Retinal pigment epithelial cell (primary cell): Measurements from ENCODE around the gene PLCD3.

ENCODE experiments used
- DNase-seq: peaks from one replicate; pipeline ENCODE4 v3.0.0-alpha.2; 2010; ENCODE audit warnings: low read depth
- H3K4me3 ChIP-seq: 2 replicates; pipeline ENCODE4 v1.5.1; 2011; ENCODE audit warnings: mild to moderate bottlenecking, low read length, control low read depth, moderate library complexity
- TF ChIP-seq, protein P1 (sequence below): conservative IDR thresholded peaks from 2 replicates; pipeline ENCODE4 v1.5.1; 2011; ENCODE audit warnings: low read depth, low read length, control low read depth, inconsistent platforms

PLCD3 gene, protein sequence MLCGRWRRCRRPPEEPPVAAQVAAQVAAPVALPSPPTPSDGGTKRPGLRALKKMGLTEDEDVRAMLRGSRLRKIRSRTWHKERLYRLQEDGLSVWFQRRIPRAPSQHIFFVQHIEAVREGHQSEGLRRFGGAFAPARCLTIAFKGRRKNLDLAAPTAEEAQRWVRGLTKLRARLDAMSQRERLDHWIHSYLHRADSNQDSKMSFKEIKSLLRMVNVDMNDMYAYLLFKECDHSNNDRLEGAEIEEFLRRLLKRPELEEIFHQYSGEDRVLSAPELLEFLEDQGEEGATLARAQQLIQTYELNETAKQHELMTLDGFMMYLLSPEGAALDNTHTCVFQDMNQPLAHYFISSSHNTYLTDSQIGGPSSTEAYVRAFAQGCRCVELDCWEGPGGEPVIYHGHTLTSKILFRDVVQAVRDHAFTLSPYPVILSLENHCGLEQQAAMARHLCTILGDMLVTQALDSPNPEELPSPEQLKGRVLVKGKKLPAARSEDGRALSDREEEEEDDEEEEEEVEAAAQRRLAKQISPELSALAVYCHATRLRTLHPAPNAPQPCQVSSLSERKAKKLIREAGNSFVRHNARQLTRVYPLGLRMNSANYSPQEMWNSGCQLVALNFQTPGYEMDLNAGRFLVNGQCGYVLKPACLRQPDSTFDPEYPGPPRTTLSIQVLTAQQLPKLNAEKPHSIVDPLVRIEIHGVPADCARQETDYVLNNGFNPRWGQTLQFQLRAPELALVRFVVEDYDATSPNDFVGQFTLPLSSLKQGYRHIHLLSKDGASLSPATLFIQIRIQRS

DNA sequence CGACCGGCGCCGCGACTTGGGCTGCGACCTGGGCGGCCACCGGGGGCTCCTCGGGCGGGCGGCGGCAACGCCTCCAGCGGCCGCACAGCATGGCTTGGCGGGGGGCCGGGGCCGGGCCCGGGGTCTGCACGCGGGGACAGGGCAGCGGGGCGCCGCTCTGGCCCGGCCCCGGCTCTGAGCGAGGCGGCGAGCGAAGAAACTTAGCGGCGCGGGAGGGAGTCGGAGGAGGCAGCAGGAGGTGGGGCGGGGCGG, at the start of gene PLCD3:
Gene PLCD3 (minus strand): TSS at position 196 of the 252 bp plus-strand sequence. CDS start 105 bp downstream, at position 91.
- no peak for DNase-seq
- TF ChIP-seq, protein P1, sequence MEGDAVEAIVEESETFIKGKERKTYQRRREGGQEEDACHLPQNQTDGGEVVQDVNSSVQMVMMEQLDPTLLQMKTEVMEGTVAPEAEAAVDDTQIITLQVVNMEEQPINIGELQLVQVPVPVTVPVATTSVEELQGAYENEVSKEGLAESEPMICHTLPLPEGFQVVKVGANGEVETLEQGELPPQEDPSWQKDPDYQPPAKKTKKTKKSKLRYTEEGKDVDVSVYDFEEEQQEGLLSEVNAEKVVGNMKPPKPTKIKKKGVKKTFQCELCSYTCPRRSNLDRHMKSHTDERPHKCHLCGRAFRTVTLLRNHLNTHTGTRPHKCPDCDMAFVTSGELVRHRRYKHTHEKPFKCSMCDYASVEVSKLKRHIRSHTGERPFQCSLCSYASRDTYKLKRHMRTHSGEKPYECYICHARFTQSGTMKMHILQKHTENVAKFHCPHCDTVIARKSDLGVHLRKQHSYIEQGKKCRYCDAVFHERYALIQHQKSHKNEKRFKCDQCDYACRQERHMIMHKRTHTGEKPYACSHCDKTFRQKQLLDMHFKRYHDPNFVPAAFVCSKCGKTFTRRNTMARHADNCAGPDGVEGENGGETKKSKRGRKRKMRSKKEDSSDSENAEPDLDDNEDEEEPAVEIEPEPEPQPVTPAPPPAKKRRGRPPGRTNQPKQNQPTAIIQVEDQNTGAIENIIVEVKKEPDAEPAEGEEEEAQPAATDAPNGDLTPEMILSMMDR, result no peak
- H3K4me3 ChIP-seq, result peak within 1 kb of the TSS; percentile 84

DNA sequence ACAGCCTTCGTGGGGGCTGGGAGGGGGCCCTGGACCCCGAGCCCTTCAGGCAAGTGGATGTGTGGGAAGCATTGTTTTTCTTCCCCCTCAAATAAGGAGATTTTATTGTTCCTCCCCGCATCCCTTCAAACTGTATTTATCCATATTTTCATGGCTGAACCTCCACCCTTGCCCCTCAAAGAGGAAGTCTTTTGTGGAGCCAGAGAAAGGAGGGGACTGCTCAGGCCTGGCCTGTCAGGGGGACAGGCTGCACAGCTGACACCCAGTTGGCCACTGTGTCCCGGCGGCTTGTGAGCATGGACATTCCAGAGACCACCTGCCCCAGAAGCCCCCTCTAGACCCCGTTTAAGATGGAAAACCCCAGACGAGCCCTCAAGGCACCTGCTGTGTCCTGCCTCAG, 45.2 kb upstream of the PLCD3 start:
- no peak overlapping the region for H3K4me3 ChIP-seq
- no peak for DNase-seq
- TF ChIP-seq, protein P1, result no peak

DNA sequence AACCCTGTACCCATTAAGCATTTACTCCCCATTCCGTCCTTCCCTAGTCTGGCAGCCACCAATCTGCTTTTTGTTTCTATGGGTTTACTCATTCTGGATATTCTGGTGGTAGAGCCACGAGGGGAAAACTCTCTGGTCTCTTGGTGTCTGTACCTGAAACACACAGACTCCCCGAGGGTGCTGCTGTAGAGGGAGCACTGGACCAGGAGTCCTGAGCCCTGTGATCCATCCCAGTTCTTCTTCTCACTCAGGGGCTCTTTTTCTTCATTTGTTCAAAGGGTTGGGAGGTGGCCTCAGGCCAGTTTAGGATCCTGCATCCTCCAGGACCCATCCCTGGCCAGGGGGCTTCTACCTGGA, 43.4 kb upstream of the PLCD3 start:
- H3K4me3 ChIP-seq, result no peak overlapping the region
- TF ChIP-seq, protein P1, result no peak

DNA sequence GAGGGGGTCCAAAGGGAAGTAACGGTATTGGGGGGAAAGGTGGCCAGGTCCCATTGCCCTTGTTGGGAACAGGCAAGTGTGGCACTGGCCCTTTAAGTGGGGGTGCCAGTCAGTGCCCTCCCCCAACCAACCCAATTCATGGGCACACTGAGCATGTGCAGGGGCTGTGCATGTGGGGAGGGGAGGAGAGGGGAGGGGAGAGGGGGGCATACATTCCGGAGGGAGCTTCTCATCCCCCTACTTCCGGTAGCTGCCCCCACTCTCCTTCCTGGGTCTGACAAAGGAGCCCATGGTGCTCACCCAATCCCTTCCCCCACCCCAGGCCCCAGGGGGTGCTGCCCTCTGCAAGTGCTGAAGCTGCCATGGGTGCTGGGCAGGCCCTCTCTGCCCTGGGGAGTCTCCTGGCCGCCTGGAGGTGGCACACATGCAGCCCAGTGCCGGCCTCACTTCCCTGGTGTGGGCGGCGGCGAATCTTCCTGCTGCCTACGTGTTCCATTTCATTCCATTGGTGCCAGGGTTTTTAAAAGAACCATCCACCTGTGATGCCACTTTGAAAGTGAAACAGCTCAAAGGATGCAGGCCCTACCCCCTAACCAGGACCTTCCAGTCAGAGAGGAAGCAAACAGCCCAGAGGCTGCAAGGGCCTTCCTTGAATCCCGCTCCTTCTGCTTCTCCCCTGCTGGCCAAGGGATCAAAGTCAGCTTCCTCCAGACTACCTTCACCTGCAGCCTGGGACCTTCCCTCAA, 40.4 kb upstream of the PLCD3 start:
- H3K4me3 ChIP-seq, result peak overlapping the region; percentile 16
- DNase-seq, result no peak
- TF ChIP-seq, protein P1, result no peak

More for the DNA sequence above, 43.4 kb upstream of the PLCD3 start:
- DNase-seq, result no peak

DNA sequence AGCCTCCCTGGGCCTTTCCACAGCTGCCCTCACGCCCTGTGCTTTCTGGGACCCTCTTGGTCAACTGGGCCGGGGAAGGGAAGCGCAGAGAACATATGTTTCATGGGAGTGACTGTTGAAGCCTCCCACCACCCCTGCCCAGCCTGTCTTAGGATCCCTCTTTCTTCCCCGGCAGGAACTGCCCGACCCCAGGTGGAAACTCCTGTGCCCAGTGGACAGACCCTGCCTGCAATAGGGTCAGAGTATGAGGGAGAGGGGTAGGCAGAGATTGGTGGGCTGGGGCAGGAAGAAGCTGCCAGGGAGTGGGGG, 39.9 kb upstream of the PLCD3 start:
- TF ChIP-seq, protein P1, result no peak
- peak overlapping the region; percentile 16 for H3K4me3 ChIP-seq
- no peak for DNase-seq

DNA sequence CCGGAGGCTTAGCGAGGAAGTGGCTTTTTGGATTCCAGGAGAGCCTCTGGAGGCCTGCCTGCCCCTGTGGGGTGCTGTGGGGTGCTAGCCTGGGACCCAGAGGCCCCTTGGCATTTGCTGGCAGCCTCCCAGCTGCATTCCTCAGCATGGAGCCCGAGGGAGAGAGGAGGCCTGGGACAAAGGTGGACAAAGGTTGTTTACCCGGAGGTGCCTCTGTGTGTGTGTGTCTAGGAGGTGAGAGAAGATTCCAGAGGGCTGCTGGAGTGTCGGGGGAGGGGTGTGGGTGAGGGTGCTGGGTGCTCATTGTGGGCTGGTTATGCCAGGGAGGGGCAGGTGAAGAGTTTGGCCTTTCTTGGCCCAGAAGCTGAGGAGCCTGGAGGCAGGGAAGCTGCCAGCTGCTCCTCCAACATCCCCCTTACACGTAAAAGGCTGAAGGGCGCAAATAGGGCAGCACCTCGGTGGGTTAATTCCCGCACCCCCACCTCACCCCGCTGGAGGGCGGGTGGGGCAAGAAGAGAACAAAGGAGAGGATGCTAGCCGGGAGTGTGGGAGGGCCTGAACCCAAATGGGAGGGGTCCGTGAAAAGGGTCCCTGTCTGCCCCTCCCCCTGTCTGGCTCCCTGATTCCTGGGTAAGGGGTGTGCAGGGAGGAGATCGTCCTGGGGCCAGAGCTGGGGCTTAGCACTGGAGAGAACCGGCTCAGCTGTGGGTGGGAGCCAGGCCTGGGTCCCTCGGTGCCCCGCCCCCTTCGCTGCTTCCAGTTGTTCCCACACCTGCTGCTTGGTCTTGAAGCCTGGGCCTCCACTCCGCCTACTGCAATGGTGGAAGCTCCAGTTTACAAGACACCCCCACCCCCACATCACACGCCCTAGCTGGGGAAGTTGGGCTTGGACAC, 39.3 kb upstream of the PLCD3 start:
- TF ChIP-seq, protein P1, result no peak
- H3K4me3 ChIP-seq, result peak overlapping the region; percentile 23
- no peak for DNase-seq
